ENCODE data around the gene GNAI3. TPM values are rescaled to one million over a fixed set of nuclear protein-coding genes. Genes with fewer than 3 reads are reported as not detected.

The GNAI3 gene
- total RNA-seq, 2 donors from 2014 or later = 2.6 to 2.8 TPM

- DNase-seq (ENCODE audit: low spot score) = no peak
- Histone ChIP-seq H3K27ac (no peak overlapping the region), H3K4me1 (no peaks in the 10 kb centered on the region), H3K9me3 (no peaks in the 10 kb centered on the region), H3K27me3 (no peaks in the 10 kb centered on the region), H3K4me3 (no peak overlapping the region), H3K36me3 (peaks cover 8% of the 10 kb centered on the region)
- TF ChIP-seq CTCF (IDR thresholded peaks at IDR 0.05) = no peak
Observed at GRCh38 chr1:109598156-109598555, 49.7 kb downstream of the GNAI3 start.

- no peak overlapping the region for H3K4me3 ChIP-seq
- H3K4me1 ChIP-seq = no peaks in the 10 kb centered on the region
- no peak for DNase-seq (ENCODE audit: low spot score)
- no peaks in the 10 kb centered on the region for H3K27me3 ChIP-seq
- no peaks in the 10 kb centered on the region for H3K9me3 ChIP-seq
- no peak for TF ChIP-seq CTCF (IDR thresholded peaks at IDR 0.05)
- H3K36me3 ChIP-seq = peaks cover 7% of the 10 kb centered on the region
- no peak overlapping the region for H3K27ac ChIP-seq
Observed at GRCh38 chr1:109598655-109599054, 50.2 kb downstream of the GNAI3 start.

- H3K4me3 ChIP-seq = no peak overlapping the region
- no peaks in the 10 kb centered on the region for H3K4me1 ChIP-seq
- H3K27me3 ChIP-seq = no peaks in the 10 kb centered on the region
- no peak for DNase-seq (ENCODE audit: low spot score)
- H3K36me3 ChIP-seq = no peaks in the 10 kb centered on the region
- no peak overlapping the region for H3K27ac ChIP-seq
- no peaks in the 10 kb centered on the region for H3K9me3 ChIP-seq
- no peak for TF ChIP-seq CTCF (IDR thresholded peaks at IDR 0.05)
Observed at GRCh38 chr1:109603229-109603628, 54.8 kb downstream of the GNAI3 start.

- DNase-seq (ENCODE audit: low spot score) = no peak
- Histone ChIP-seq H3K4me3 (no peak overlapping the region), H3K9me3 (no peaks in the 10 kb centered on the region), H3K36me3 (no peaks in the 10 kb centered on the region), H3K27ac (no peak overlapping the region), H3K4me1 (no peaks in the 10 kb centered on the region), H3K27me3 (no peaks in the 10 kb centered on the region)
- no peak for TF ChIP-seq CTCF (IDR thresholded peaks at IDR 0.05)
Observed at GRCh38 chr1:109605381-109605780, 57.0 kb downstream of the GNAI3 start.

- no peaks in the 10 kb centered on the region for H3K27me3 ChIP-seq
- TF ChIP-seq CTCF (IDR thresholded peaks at IDR 0.05) = no peak
- H3K4me1 ChIP-seq = no peaks in the 10 kb centered on the region
- no peak for DNase-seq (ENCODE audit: low spot score)
- H3K36me3 ChIP-seq = no peaks in the 10 kb centered on the region
- no peaks in the 10 kb centered on the region for H3K9me3 ChIP-seq
- no peak overlapping the region for H3K4me3 ChIP-seq
- H3K27ac ChIP-seq = no peak overlapping the region
Observed at GRCh38 chr1:109609881-109610280, 61.5 kb downstream of the GNAI3 start.

GRCh38 chr1:109610609-109611307 lies 62.3 kb downstream of the GNAI3 start:
- no peak for DNase-seq (ENCODE audit: low spot score)
- no peak overlapping the region for H3K27ac ChIP-seq
- H3K36me3 ChIP-seq = no peaks in the 10 kb centered on the region
- no peaks in the 10 kb centered on the region for H3K9me3 ChIP-seq
- TF ChIP-seq CTCF (IDR thresholded peaks at IDR 0.05) = no peak
- H3K4me3 ChIP-seq = no peak overlapping the region
- H3K27me3 ChIP-seq = no peaks in the 10 kb centered on the region
- H3K4me1 ChIP-seq = no peaks in the 10 kb centered on the region
